ENCODE measurements around the gene ANKRD18A.

The ANKRD18A gene

GRCh38 chr9:38652044-38652443 is 31.6 kb upstream of the ANKRD18A start:
- no peak overlapping the region for H3K4me3 ChIP-seq (ENCODE audit: low read length)
- TF ChIP-seq CTCF (IDR thresholded peaks at IDR 0.05; ENCODE audit: insufficient read depth, low read depth, low read length, missing control alignments): no peak
- DNase-seq (ENCODE audit: low read depth): no peak

- no peak overlapping the region for H3K4me3 ChIP-seq (ENCODE audit: low read length)
- no peak for TF ChIP-seq CTCF (IDR thresholded peaks at IDR 0.05; ENCODE audit: insufficient read depth, low read depth, low read length, missing control alignments)
- no peak for DNase-seq (ENCODE audit: low read depth)
Observed at GRCh38 chr9:38651400-38652042, 31.1 kb upstream of the ANKRD18A start.

- no peak for DNase-seq (ENCODE audit: low read depth)
- H3K4me3 ChIP-seq (ENCODE audit: low read length): no peak overlapping the region
- TF ChIP-seq CTCF (IDR thresholded peaks at IDR 0.05; ENCODE audit: insufficient read depth, low read depth, low read length, missing control alignments): no peak
Observed at GRCh38 chr9:38650564-38650963, 30.2 kb upstream of the ANKRD18A start.

GRCh38 chr9:38649731-38650363 is 29.5 kb upstream of the ANKRD18A start:
- no peak for DNase-seq (ENCODE audit: low read depth)
- no peak overlapping the region for H3K4me3 ChIP-seq (ENCODE audit: low read length)
- TF ChIP-seq CTCF (IDR thresholded peaks at IDR 0.05; ENCODE audit: insufficient read depth, low read depth, low read length, missing control alignments): no peak

GRCh38 chr9:38644601-38645000 is 24.2 kb upstream of the ANKRD18A start:
- TF ChIP-seq CTCF (IDR thresholded peaks at IDR 0.05; ENCODE audit: insufficient read depth, low read depth, low read length, missing control alignments): no peak
- DNase-seq (ENCODE audit: low read depth): no peak
- H3K4me3 ChIP-seq (ENCODE audit: low read length): no peak overlapping the region

- TF ChIP-seq CTCF (IDR thresholded peaks at IDR 0.05; ENCODE audit: insufficient read depth, low read depth, low read length, missing control alignments): no peak
- no peak for DNase-seq (ENCODE audit: low read depth)
Observed at GRCh38 chr9:38643815-38644173, 23.4 kb upstream of the ANKRD18A start.

More at GRCh38 chr9:38643815-38644173, 23.4 kb upstream of the ANKRD18A start:
- no peak overlapping the region for H3K4me3 ChIP-seq (ENCODE audit: low read length)

Data from epithelial cell of esophagus (primary cell).